Esophagus muscularis mucosa (tissue), 4 donors: Measurements from ENCODE around the gene TUBGCP6.

Source experiments
- CTCF ChIP-seq, 3 experiments: fragments of 200-600 bp in 2 of 3; fragments of 450-650 bp in 1 of 3; sonication (generic) in 2 of 3; IDR thresholded peaks; one replicate each; pipeline ENCODE4 v1.5.1; 2017 to 2019; ENCODE audit warnings: antibody characterized with exemption in 3 of 3, mild to moderate bottlenecking in 2 of 3, moderate library complexity in 1 of 3
- EP300 ChIP-seq: sonication (generic); formaldehyde crosslinking; IDR thresholded peaks from one replicate; pipeline ENCODE4 v1.6.1; 2017; ENCODE audit warnings: antibody characterized with exemption
- POLR2A ChIP-seq: fragments of 450-650 bp; IDR thresholded peaks from one replicate; pipeline ENCODE4 v1.6.1; 2017; ENCODE audit warnings: antibody characterized with exemption, moderate library complexity, mild to moderate bottlenecking, low read depth
- POLR2AphosphoS5 ChIP-seq, 2 donors: sonication (generic); formaldehyde crosslinking; IDR thresholded peaks; one replicate each; pipeline ENCODE4 v1.6.1; 2017; ENCODE audit warnings: antibody characterized with exemption in 2 of 2

DNA sequence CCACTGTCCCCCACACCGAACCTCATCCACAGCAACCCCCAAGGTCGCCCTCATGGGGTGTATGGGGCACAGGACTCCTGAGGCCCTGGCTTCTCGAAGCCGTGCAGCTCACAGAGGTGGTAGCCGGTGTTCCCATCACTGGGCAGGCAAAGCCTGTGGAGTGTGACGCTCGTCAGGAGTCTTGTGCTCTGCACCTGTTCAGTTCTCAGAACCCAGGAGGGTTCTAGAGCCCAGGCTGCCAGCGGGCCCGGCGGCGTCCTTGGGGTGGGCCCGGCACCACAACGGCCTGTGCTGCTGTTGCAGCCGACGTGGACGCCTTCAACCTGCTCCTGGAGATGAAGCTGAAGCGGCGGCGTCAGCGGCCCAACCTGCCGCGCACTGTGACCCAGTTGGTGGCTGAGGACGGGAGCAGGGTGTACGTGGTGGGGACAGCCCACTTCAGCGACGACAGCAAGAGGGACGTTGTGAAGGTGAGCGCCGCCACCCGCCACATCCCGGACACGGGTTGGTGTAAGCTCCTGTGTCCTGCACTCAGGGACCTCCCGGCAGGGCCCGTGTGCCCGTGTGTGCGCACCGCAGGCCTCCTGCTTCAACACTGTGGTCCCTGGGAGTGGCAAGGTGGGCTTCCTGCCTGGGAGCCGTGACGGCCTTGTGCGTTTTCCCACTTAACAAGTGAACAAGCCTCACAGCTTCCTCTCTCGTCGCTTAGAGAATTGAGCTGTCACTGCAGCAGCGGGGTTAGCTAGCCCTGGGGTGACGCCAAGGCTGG, 50.6 kb downstream of the TUBGCP6 start:
- TF ChIP-seq POLR2AphosphoS5 (IDR thresholded peaks at IDR 0.05) (no peak), CTCF (IDR thresholded peaks at IDR 0.05) (no peak), POLR2A (no peak), EP300 (no peak)
